Keratinocyte (primary cell): Measurements from ENCODE around the gene EPC2. TPM values are rescaled to one million over a fixed set of nuclear protein-coding genes. Genes with fewer than 3 reads are reported as not detected.

Source experiments
- DNase-seq: peaks from one replicate; pipeline ENCODE4 v3.0.0-alpha.2; 2011; ENCODE audit warnings: low read depth, missing footprints, low spot score
- FAIRE-seq: peaks from 2 replicates; lab custom pipeline; 2011; peaks lifted over from hg19 to GRCh38; lab: Jason Lieb, UNC
- H2AFZ ChIP-seq: 2 replicates; pipeline ENCODE4 v1.6.0; 2012; ENCODE audit warnings: low read length, control low read depth, inconsistent platforms; ENCODE audit not compliant: control insufficient read depth
- H3K27ac ChIP-seq: 2 replicates; pipeline ENCODE4 v1.5.1; 2011; ENCODE audit warnings: low read length; ENCODE audit not compliant: control insufficient read depth, insufficient read depth
- H3K27me3 ChIP-seq: 3 replicates; pipeline ENCODE4 v1.6.0; 2011; ENCODE audit warnings: low read length; ENCODE audit not compliant: control insufficient read depth, insufficient read depth; ENCODE audit errors: extremely low read depth
- H3K36me3 ChIP-seq, 2 experiments: 2 replicates in 1 of 2; 3 replicates in 1 of 2; pipeline ENCODE4 v1.5.1; 2011; ENCODE audit warnings: low read length in 2 of 2, mild to moderate bottlenecking in 1 of 2; ENCODE audit not compliant: control insufficient read depth in 2 of 2, insufficient read depth in 2 of 2; ENCODE audit errors: extremely low read depth in 1 of 2
- H3K4me1 ChIP-seq: 3 replicates; pipeline ENCODE4 v1.5.1; 2011; ENCODE audit warnings: low read length; ENCODE audit not compliant: control insufficient read depth, insufficient read depth; ENCODE audit errors: extremely low read depth
- H3K4me2 ChIP-seq: 3 replicates; pipeline ENCODE4 v1.6.0; 2011; ENCODE audit warnings: low read depth, low read length; ENCODE audit not compliant: control insufficient read depth, insufficient read depth; ENCODE audit errors: extremely low read depth
- H3K4me3 ChIP-seq, 3 experiments: fragments of 200-600 bp in 1 of 3; sonication (generic) in 1 of 3; 2 replicates in 2 of 3; 3 replicates in 1 of 3; pipeline ENCODE4 v1.5.1; 2011 to 2016; ENCODE audit warnings: low read length in 3 of 3, mild to moderate bottlenecking in 3 of 3, control low read depth in 2 of 3, inconsistent platforms in 1 of 3, low read depth in 1 of 3, mixed read lengths in 1 of 3, mixed run types in 1 of 3, moderate library complexity in 1 of 3; ENCODE audit not compliant: control insufficient read depth in 2 of 3, insufficient read depth in 2 of 3; ENCODE audit errors: extremely low read depth in 1 of 3
- H3K79me2 ChIP-seq: 2 replicates; pipeline ENCODE4 v1.6.0; 2012; ENCODE audit warnings: low read length; ENCODE audit not compliant: control insufficient read depth, insufficient read depth
- H3K9ac ChIP-seq: 3 replicates; pipeline ENCODE4 v1.6.0; 2011; ENCODE audit warnings: low read length; ENCODE audit not compliant: control insufficient read depth, insufficient read depth; ENCODE audit errors: extremely low read depth
- H3K9me1 ChIP-seq: 3 replicates; pipeline ENCODE4 v1.6.0; 2011; ENCODE audit warnings: low read length; ENCODE audit not compliant: control insufficient read depth, insufficient read depth; ENCODE audit errors: extremely low read depth
- H3K9me3 ChIP-seq: 2 replicates; pipeline ENCODE4 v1.5.1; 2012; ENCODE audit warnings: low read depth, low read length; ENCODE audit not compliant: control insufficient read depth
- H4K20me1 ChIP-seq: 3 replicates; pipeline ENCODE4 v1.6.0; 2011; ENCODE audit warnings: low read length; ENCODE audit not compliant: control insufficient read depth, insufficient read depth; ENCODE audit errors: extremely low read depth
- EZH2 ChIP-seq: IDR thresholded peaks from one replicate; pipeline ENCODE4 v1.6.1; 2012; ENCODE audit warnings: inconsistent platforms, mild to moderate bottlenecking, low read length, moderate library complexity
- dilution Hi-C: fragments of 300-500 bp; cut with MboI; formaldehyde crosslinking; loops from one replicate; pipeline ENCODE4 v1.7.0; 2020; ENCODE audit warnings: low sequenced_read_pairs; ENCODE audit not compliant: extremely low pct_ligation_motif_present
- polyA plus RNA-seq, 5 experiments: library from polyadenylated mRNA; depleted of rRNA in 3 of 5; stranded (reverse) in 3 of 5; stranded (forward) in 1 of 5; unstranded in 1 of 5; fragments of >200 nt; gene quantifications; 1 replicate in 1 of 5; 2 replicates in 3 of 5; 3 replicates in 1 of 5; pipeline versions ENCODE4 v1.2.1 to v1.2.3, GENCODE V29; 2011 to 2012; ENCODE audit warnings: missing spikeins in 2 of 5, low read depth in 1 of 5, low replicate concordance in 1 of 5
- TF ChIP-seq, protein P1 (sequence below), 3 experiments: IDR thresholded peaks in 1 of 3; conservative IDR thresholded peaks in 1 of 3; optimal IDR thresholded peaks in 1 of 3; 2 replicates in 2 of 3; 3 replicates in 1 of 3; pipeline versions ENCODE3 to v1.5.1; 2011; ENCODE audit warnings: low read length in 3 of 3, mild to moderate bottlenecking in 3 of 3, moderate library complexity in 2 of 3, control low read depth in 1 of 3, inconsistent platforms in 1 of 3; ENCODE audit not compliant: insufficient read depth in 2 of 3; ENCODE audit errors: extremely low read depth in 1 of 3

EPC2 gene
- polyA plus RNA-seq, 1 donor (not counting 4 experiments of a cell fraction or from before 2014, with no cell fraction given), result 13.1 TPM

DNA sequence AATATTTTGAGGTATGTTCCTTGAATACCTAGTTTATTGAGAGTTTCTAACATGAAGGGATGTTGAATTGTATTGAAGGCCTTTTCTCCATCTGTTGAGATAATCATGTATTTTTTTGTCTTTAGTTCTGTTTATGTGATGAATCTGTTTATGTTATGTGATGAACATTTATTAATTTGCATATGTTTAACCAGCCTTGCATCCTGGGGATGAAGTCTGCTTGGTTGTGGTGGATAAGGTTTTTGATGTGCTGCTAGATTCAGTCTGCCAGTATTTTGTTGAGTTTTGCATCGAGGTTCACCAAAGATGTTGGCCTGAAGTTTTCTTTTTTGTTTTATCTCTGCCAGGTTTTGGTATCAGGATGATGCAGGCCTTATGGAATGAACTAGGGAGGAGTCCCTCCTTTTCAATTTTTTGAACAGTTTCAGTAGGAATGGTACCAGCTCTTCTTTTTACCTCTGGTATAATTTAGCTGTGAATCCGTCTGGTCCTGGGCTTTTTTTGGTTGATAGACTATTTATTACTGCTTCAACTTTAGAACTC, 71.9 kb downstream of the EPC2 start:
- no peak overlapping the region for H3K4me3 ChIP-seq
- H3K4me2 ChIP-seq, result no peak overlapping the region
- FAIRE-seq, result no peak
- H3K79me2 ChIP-seq, result peaks cover 57% of the 10 kb centered on the region
- H3K9me3 ChIP-seq, result no peaks in the 10 kb centered on the region
- dilution Hi-C loops, result no loop called here
- peaks cover 5% of the 10 kb centered on the region for H4K20me1 ChIP-seq
- peaks cover 4% of the 10 kb centered on the region for H3K9me1 ChIP-seq
- H3K4me1 ChIP-seq, result peaks cover 5% of the 10 kb centered on the region
- H3K36me3 ChIP-seq, result peaks cover 0 to 4% of the 10 kb centered on the region in 2 experiments
- H3K27me3 ChIP-seq, result no peaks in the 10 kb centered on the region
- H3K27ac ChIP-seq, result no peak overlapping the region
- DNase-seq, result no peak
- no peak overlapping the region for H3K9ac ChIP-seq
- TF ChIP-seq, protein P1, sequence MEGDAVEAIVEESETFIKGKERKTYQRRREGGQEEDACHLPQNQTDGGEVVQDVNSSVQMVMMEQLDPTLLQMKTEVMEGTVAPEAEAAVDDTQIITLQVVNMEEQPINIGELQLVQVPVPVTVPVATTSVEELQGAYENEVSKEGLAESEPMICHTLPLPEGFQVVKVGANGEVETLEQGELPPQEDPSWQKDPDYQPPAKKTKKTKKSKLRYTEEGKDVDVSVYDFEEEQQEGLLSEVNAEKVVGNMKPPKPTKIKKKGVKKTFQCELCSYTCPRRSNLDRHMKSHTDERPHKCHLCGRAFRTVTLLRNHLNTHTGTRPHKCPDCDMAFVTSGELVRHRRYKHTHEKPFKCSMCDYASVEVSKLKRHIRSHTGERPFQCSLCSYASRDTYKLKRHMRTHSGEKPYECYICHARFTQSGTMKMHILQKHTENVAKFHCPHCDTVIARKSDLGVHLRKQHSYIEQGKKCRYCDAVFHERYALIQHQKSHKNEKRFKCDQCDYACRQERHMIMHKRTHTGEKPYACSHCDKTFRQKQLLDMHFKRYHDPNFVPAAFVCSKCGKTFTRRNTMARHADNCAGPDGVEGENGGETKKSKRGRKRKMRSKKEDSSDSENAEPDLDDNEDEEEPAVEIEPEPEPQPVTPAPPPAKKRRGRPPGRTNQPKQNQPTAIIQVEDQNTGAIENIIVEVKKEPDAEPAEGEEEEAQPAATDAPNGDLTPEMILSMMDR (optimal IDR thresholded peaks at IDR 0.05 in 1 of 3, IDR thresholded peaks at IDR 0.05 in 1 of 3, conservative IDR thresholded peaks at IDR 0.05 in 1 of 3; ENCODE audit: extremely low read depth in 1 of 3, insufficient read depth in 2 of 3, low read length in 3 of 3), result no peak
- no peak for TF ChIP-seq EZH2
- no peak overlapping the region for H2AFZ ChIP-seq

DNA sequence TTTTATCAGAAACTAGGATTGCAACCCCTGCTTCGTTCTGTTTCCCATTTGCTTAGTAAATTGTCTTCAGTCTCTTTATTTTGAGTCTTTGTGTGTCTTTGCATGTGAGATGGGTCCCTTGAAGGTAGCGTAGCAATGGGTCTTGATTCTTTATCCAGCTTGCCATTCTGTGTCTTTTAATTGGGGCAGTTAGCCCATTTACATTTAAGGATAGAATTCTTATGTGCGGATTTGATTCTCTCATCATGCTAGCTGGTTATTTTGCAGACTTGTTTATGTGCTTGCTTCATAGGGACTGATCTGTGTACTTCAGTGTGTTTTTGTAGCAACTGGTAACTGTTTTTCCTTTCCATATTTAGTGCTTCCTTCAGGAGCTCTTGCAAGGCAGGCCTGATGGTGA, 73.5 kb downstream of the EPC2 start:
- Histone ChIP-seq H3K27ac (no peak overlapping the region), H3K36me3 (peaks cover 0 to 4% of the 10 kb centered on the region in 2 experiments), H2AFZ (no peak overlapping the region), H3K9me3 (no peaks in the 10 kb centered on the region), H3K79me2 (peaks cover 63% of the 10 kb centered on the region), H4K20me1 (peaks cover 5% of the 10 kb centered on the region), H3K4me3 (no peak overlapping the region), H3K4me2 (no peak overlapping the region), H3K4me1 (peaks cover 5% of the 10 kb centered on the region), H3K9ac (no peak overlapping the region), H3K27me3 (no peaks in the 10 kb centered on the region), H3K9me1 (peaks cover 4% of the 10 kb centered on the region)
- no peak for DNase-seq
- TF ChIP-seq EZH2, result no peak
- TF ChIP-seq, protein P1 (optimal IDR thresholded peaks at IDR 0.05 in 1 of 3, IDR thresholded peaks at IDR 0.05 in 1 of 3, conservative IDR thresholded peaks at IDR 0.05 in 1 of 3; ENCODE audit: extremely low read depth in 1 of 3, insufficient read depth in 2 of 3, low read length in 3 of 3), result no peak
- no peak for FAIRE-seq
- dilution Hi-C loops, result no loop called here
